Panc1 (cell line): Measurements from ENCODE around the gene ESR2. TPM values are rescaled to one million over a fixed set of nuclear protein-coding genes. Genes with fewer than 3 reads are reported as not detected.

Experiments used
- ATAC-seq: fragments of 200-7000 bp; cut with Tn5 transposase; 2 replicates; pipeline ENCODE4 v1.9.1; 2020; ENCODE audit warnings: mild to moderate bottlenecking, moderate library complexity
- BruUV-seq: library from RNA; stranded (reverse); fragments of 400-500 nt; replicated peaks from 2 replicates; lab custom pipeline; 2021; lab: Mats Ljungman, UMichigan
- CTCF ChIA-PET: fragments of 300-600 bp; sonication (Branson Sonifier 250); formaldehyde crosslinking; loops from one replicate; lab custom pipeline; 2022; ENCODE audit warnings: antibody characterized with exemption; lab: Charles Lee
- POLR2A ChIA-PET: fragments of 300-600 bp; sonication (Branson Sonifier 250); formaldehyde crosslinking; loops from one replicate; lab custom pipeline; 2022; ENCODE audit warnings: antibody characterized with exemption; lab: Charles Lee
- DNase-seq: peaks from one replicate; pipeline ENCODE4 v3.0.0-alpha.2; 2010; ENCODE audit warnings: low read depth, low spot score
- H3K27ac ChIP-seq: 2 replicates; pipeline ENCODE4 v1.5.1; 2011; ENCODE audit warnings: mild to moderate bottlenecking, low read length, inconsistent platforms
- H3K27me3 ChIP-seq: fragments of 200-500 bp; sonication (Bioruptor generic); 2 replicates; pipeline ENCODE4 v1.6.0; 2014; ENCODE audit warnings: low read length, inconsistent platforms; ENCODE audit not compliant: control insufficient read depth, insufficient read depth
- H3K36me3 ChIP-seq: fragments of 200-500 bp; sonication (Bioruptor generic); 2 replicates; pipeline ENCODE4 v1.5.1; 2014; ENCODE audit warnings: inconsistent platforms, mild to moderate bottlenecking, low read length, moderate library complexity; ENCODE audit not compliant: control insufficient read depth, insufficient read depth
- H3K4me1 ChIP-seq: 2 replicates; pipeline ENCODE4 v1.5.1; 2011; ENCODE audit warnings: inconsistent platforms, mild to moderate bottlenecking, low read length, moderate library complexity; ENCODE audit not compliant: control insufficient read depth, insufficient read depth
- H3K4me3 ChIP-seq, 2 experiments: 2 replicates each; pipeline ENCODE4 v1.5.1; 2011 to 2012; ENCODE audit warnings: low read depth in 2 of 2, low read length in 2 of 2, mild to moderate bottlenecking in 2 of 2, inconsistent platforms in 1 of 2, moderate library complexity in 1 of 2
- H3K9me3 ChIP-seq: fragments of 200-500 bp; sonication (Bioruptor generic); 2 replicates; pipeline ENCODE4 v1.5.1; 2014; ENCODE audit warnings: low read depth, mild to moderate bottlenecking, inconsistent platforms, low read length, moderate library complexity; ENCODE audit not compliant: control insufficient read depth, insufficient read depth
- POLR2AphosphoS5 ChIP-seq: IDR thresholded peaks from 2 replicates; pipeline ENCODE4 v1.6.1; 2012; ENCODE audit warnings: mild to moderate bottlenecking, low read depth, low read length, moderate library complexity
- SIN3A ChIP-seq: IDR thresholded peaks from 2 replicates; pipeline ENCODE4 v1.6.1; 2012; ENCODE audit warnings: low read depth, mild to moderate bottlenecking, low read length, moderate library complexity, borderline replicate concordance; ENCODE audit not compliant: insufficient read depth
- TCF7L2 ChIP-seq: IDR thresholded peaks from 2 replicates; pipeline ENCODE4 v1.6.1; 2011; ENCODE audit warnings: mild to moderate bottlenecking, low read depth, low read length, inconsistent platforms
- in situ Hi-C: cut with HindIII; loops from 2 replicates; pipeline ENCODE4 v1.10.0; 2016; ENCODE audit warnings: low sequenced_read_pairs, low pct_unique_long_range_greater_than_20kb
- intact Hi-C: fragments of 100-400 bp; cut with micrococcal nuclease; formaldehyde crosslinking; loops from one replicate; pipeline ENCODE4 v1.10.0; 2022; ENCODE audit not compliant: unreplicated experiment
- total RNA-seq: library from RNA; stranded (reverse); gene quantifications from one replicate; pipeline ENCODE4 v1.2.1, GENCODE V29; 2021; ENCODE audit not compliant: unreplicated experiment
- TF ChIP-seq, protein P1 (sequence below): fragments of 450-650 bp; IDR thresholded peaks from 2 replicates; pipeline ENCODE4 v1.5.1; 2017; ENCODE audit warnings: mild to moderate bottlenecking
- TF ChIP-seq, protein P2 (sequence below), 2 experiments: IDR thresholded peaks; 2 replicates each; pipeline ENCODE4 v1.6.1; 2011 to 2012; ENCODE audit warnings: low read depth in 2 of 2, control low read depth in 1 of 2, low read length in 1 of 2, mild to moderate bottlenecking in 1 of 2, moderate library complexity in 1 of 2; ENCODE audit not compliant: insufficient read depth in 1 of 2

ESR2 gene
- total RNA-seq, 1 experiment from 2014 or later: not detected

- TF ChIP-seq SIN3A (no peak), TCF7L2 (no peak), POLR2AphosphoS5 (no peak)
- TF ChIP-seq, protein P1, sequence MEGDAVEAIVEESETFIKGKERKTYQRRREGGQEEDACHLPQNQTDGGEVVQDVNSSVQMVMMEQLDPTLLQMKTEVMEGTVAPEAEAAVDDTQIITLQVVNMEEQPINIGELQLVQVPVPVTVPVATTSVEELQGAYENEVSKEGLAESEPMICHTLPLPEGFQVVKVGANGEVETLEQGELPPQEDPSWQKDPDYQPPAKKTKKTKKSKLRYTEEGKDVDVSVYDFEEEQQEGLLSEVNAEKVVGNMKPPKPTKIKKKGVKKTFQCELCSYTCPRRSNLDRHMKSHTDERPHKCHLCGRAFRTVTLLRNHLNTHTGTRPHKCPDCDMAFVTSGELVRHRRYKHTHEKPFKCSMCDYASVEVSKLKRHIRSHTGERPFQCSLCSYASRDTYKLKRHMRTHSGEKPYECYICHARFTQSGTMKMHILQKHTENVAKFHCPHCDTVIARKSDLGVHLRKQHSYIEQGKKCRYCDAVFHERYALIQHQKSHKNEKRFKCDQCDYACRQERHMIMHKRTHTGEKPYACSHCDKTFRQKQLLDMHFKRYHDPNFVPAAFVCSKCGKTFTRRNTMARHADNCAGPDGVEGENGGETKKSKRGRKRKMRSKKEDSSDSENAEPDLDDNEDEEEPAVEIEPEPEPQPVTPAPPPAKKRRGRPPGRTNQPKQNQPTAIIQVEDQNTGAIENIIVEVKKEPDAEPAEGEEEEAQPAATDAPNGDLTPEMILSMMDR: no peak
- TF ChIP-seq, protein P2, sequence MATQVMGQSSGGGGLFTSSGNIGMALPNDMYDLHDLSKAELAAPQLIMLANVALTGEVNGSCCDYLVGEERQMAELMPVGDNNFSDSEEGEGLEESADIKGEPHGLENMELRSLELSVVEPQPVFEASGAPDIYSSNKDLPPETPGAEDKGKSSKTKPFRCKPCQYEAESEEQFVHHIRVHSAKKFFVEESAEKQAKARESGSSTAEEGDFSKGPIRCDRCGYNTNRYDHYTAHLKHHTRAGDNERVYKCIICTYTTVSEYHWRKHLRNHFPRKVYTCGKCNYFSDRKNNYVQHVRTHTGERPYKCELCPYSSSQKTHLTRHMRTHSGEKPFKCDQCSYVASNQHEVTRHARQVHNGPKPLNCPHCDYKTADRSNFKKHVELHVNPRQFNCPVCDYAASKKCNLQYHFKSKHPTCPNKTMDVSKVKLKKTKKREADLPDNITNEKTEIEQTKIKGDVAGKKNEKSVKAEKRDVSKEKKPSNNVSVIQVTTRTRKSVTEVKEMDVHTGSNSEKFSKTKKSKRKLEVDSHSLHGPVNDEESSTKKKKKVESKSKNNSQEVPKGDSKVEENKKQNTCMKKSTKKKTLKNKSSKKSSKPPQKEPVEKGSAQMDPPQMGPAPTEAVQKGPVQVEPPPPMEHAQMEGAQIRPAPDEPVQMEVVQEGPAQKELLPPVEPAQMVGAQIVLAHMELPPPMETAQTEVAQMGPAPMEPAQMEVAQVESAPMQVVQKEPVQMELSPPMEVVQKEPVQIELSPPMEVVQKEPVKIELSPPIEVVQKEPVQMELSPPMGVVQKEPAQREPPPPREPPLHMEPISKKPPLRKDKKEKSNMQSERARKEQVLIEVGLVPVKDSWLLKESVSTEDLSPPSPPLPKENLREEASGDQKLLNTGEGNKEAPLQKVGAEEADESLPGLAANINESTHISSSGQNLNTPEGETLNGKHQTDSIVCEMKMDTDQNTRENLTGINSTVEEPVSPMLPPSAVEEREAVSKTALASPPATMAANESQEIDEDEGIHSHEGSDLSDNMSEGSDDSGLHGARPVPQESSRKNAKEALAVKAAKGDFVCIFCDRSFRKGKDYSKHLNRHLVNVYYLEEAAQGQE (IDR thresholded peaks at IDR 0.05; ENCODE audit: insufficient read depth in 1 of 2, low read depth in 2 of 2, low read length in 1 of 2): no peak
- POLR2A ChIA-PET: no interaction called here
- no peak overlapping the region for H3K27ac ChIP-seq
- no TSS peak for BruUV-seq
- CTCF ChIA-PET: no interaction called here
- ATAC-seq: no peak
- peaks cover 11% of the 10 kb centered on the region for H3K27me3 ChIP-seq
- no peaks in the 10 kb centered on the region for H3K36me3 ChIP-seq
- H3K4me3 ChIP-seq: no peak overlapping the region
- no peaks in the 10 kb centered on the region for H3K9me3 ChIP-seq
- no peak for DNase-seq
- no peaks in the 10 kb centered on the region; the same call in 1 of the 2 replicates for H3K4me1 ChIP-seq
- intact Hi-C loops: loop anchor here (5.0 kb wide), 1 partner anchor 155 kb away; no protein-coding TSS in a partner anchor
- in situ Hi-C loops: no loop called here
These were observed 2.0 kb downstream of the ESR2 start for GRCh38 chr14:64292197-64292596.

- BruUV-seq: no TSS peak
- Histone ChIP-seq H3K27ac (no peak overlapping the region), H3K4me1 (no peaks in the 10 kb centered on the region; the same call in 1 of the 2 replicates), H3K4me3 (no peak overlapping the region), H3K9me3 (no peaks in the 10 kb centered on the region), H3K27me3 (peaks cover 11% of the 10 kb centered on the region), H3K36me3 (no peaks in the 10 kb centered on the region)
- in situ Hi-C loops: no loop called here
- DNase-seq (no peak), ATAC-seq (no peak)
- ChIA-PET CTCF (no interaction called here), POLR2A (no interaction called here)
- TF ChIP-seq, protein P1: no peak
- TF ChIP-seq SIN3A (no peak), POLR2AphosphoS5 (no peak), TCF7L2 (no peak)
- TF ChIP-seq, protein P2 (IDR thresholded peaks at IDR 0.05; ENCODE audit: insufficient read depth in 1 of 2, low read depth in 2 of 2, low read length in 1 of 2): no peak
- intact Hi-C loops: no loop called here
These were observed 4.6 kb downstream of the ESR2 start for GRCh38 chr14:64289571-64289970.
